Measurements from ENCODE around the gene RYR1.

DNA sequence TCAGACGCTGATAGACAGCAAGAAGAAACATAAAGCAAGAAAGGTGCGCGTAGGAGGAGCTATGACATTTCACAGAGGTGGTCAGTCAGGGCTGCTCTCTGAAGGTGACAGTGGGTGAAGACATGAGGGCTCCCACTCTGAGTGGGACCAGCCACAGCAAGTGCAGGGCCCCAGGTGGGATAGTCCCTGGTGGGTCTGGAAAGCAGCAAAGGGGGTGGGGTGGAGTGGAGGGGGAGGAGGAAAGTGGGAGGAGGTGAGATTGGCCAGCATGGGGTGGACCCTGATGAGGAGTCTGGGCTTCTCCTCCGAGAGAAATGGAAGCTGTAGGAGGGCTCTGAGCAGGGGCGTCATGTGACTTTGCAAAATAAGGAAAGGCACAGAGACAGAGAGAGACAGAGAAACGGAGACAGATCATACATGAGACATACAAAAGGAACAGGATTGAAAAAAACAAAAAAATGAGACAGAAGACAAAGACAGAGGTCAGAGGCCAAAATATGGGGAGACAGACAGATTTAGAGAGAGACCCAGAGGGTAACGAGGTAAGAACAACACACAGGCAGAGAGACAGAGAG lies 181.6 kb downstream of the RYR1 start:
- TF ChIP-seq, protein P1, sequence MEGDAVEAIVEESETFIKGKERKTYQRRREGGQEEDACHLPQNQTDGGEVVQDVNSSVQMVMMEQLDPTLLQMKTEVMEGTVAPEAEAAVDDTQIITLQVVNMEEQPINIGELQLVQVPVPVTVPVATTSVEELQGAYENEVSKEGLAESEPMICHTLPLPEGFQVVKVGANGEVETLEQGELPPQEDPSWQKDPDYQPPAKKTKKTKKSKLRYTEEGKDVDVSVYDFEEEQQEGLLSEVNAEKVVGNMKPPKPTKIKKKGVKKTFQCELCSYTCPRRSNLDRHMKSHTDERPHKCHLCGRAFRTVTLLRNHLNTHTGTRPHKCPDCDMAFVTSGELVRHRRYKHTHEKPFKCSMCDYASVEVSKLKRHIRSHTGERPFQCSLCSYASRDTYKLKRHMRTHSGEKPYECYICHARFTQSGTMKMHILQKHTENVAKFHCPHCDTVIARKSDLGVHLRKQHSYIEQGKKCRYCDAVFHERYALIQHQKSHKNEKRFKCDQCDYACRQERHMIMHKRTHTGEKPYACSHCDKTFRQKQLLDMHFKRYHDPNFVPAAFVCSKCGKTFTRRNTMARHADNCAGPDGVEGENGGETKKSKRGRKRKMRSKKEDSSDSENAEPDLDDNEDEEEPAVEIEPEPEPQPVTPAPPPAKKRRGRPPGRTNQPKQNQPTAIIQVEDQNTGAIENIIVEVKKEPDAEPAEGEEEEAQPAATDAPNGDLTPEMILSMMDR (IDR thresholded peaks at IDR 0.05) = no peak
- TF ChIP-seq POLR2AphosphoS5 (IDR thresholded peaks at IDR 0.05; ENCODE audit: low read depth, low read length) = no peak
- TF ChIP-seq REST (IDR thresholded peaks at IDR 0.05; ENCODE audit: insufficient read depth in 1 of 2, low read depth in 2 of 2, low read length in 1 of 2) = no peak
- no peak for TF ChIP-seq SIN3A (IDR thresholded peaks at IDR 0.05; ENCODE audit: borderline replicate concordance, insufficient read depth, low read depth, low read length)
- no peak for TF ChIP-seq TCF7L2 (IDR thresholded peaks at IDR 0.05; ENCODE audit: low read depth, low read length)
